ENCODE data around the gene GRIA1.

- TF ChIP-seq CTCF (IDR thresholded peaks at IDR 0.05) (no peak), EZH2 (IDR thresholded peaks at IDR 0.05) (no peak)
These were observed 265.5 kb downstream of the GRIA1 start for GRCh38 chr5:153755913-153756500.

Measured in neural progenitor cell (in vitro differentiated cells).